Iris pigment epithelial cell (primary cell): ENCODE results near the gene PLIN1.
A peak's percentile ranks its signal among the peaks of the same experiment; 100 is the strongest.
"Not testable (repeated sequence)": the region's sequence is repeated elsewhere in the genome, so short reads cannot be mapped to it uniquely, and the experiment has no call there.

Experiments used
- DNase-seq: peaks from one replicate; pipeline ENCODE4 v3.0.0-alpha.2; 2011; ENCODE audit warnings: low read depth

Gene PLIN1

GRCh38 chr15:89679212-89679611, at the start of gene PLIN1:
PLIN1 (minus strand) TSS chr15:89679367; CDS start chr15:89677489, 1,878 bp downstream.
- no peak for DNase-seq

GRCh38 chr15:89728254-89728653, 49.1 kb upstream of the PLIN1 start:
- peak; percentile 91 for DNase-seq

GRCh38 chr15:89725064-89725463, 45.9 kb upstream of the PLIN1 start:
- DNase-seq: no peak

GRCh38 chr15:89724621-89725020, 45.5 kb upstream of the PLIN1 start:
- no peak for DNase-seq

- no peak for DNase-seq
Measured at GRCh38 chr15:89723031-89723430, 43.9 kb upstream of the PLIN1 start.

GRCh38 chr15:89714775-89715174, 35.6 kb upstream of the PLIN1 start:
- peak; percentile 15 for DNase-seq

- DNase-seq: no peak
Measured at GRCh38 chr15:89707577-89707976, 28.4 kb upstream of the PLIN1 start.

GRCh38 chr15:89704411-89704810, 25.2 kb upstream of the PLIN1 start:
- no peak for DNase-seq

- no peak for DNase-seq
Measured at GRCh38 chr15:89695198-89695597, 16.0 kb upstream of the PLIN1 start.

- DNase-seq: no peak
Measured at GRCh38 chr15:89693696-89694095, 14.5 kb upstream of the PLIN1 start.

- no peak for DNase-seq
Measured at GRCh38 chr15:89693091-89693490, 13.9 kb upstream of the PLIN1 start.

GRCh38 chr15:89690276-89691218, 11.4 kb upstream of the PLIN1 start, which contains the start of the genes PEX11A and WDR93:
PEX11A (minus strand) TSS chr15:89690754; CDS start chr15:89690632, 122 bp downstream.
WDR93 (plus strand) TSS chr15:89690811; CDS start chr15:89701747, 10,936 bp downstream.
- DNase-seq: peak; percentile 55

- DNase-seq: not testable (repeated sequence)
Measured at GRCh38 chr15:89689930-89690275, 10.7 kb upstream of the PLIN1 start.

GRCh38 chr15:89686522-89686921, 7.4 kb upstream of the PLIN1 start:
- DNase-seq: no peak

GRCh38 chr15:89685995-89686394, 6.8 kb upstream of the PLIN1 start:
- DNase-seq: no peak

- DNase-seq: no peak
Measured at GRCh38 chr15:89681146-89681545, 2.0 kb upstream of the PLIN1 start.

- peak; percentile 77 for DNase-seq
Measured at GRCh38 chr15:89680282-89680873, 1.2 kb upstream of the PLIN1 start.

GRCh38 chr15:89677381-89677780, 1.8 kb downstream of the PLIN1 start:
- no peak for DNase-seq

GRCh38 chr15:89675606-89676005, 3.6 kb downstream of the PLIN1 start:
- DNase-seq: no peak

GRCh38 chr15:89674526-89674925, 4.6 kb downstream of the PLIN1 start:
- DNase-seq: no peak

- DNase-seq: peak; percentile 31
Measured at GRCh38 chr15:89673165-89673512, 6.0 kb downstream of the PLIN1 start.

GRCh38 chr15:89672221-89673164, 6.7 kb downstream of the PLIN1 start:
- peak; percentile 45 for DNase-seq
